HCT116 (cell line): ENCODE data around the gene SOX18.

Experiments
- CEBPB ChIP-seq: IDR thresholded peaks from 2 replicates; pipeline ENCODE4 v1.6.1; 2012; ENCODE audit warnings: low read depth
- EGR1 ChIP-seq: IDR thresholded peaks from 2 replicates; pipeline ENCODE4 v1.6.1; 2012; ENCODE audit warnings: low read depth
- ELF1 ChIP-seq: IDR thresholded peaks from 2 replicates; pipeline ENCODE4 v1.6.1; 2012; ENCODE audit warnings: low read depth, borderline replicate concordance
- EZH2 ChIP-seq: fragments of 200-600 bp; sonication (generic); IDR thresholded peaks from 2 replicates; pipeline ENCODE4 v1.6.1; 2017; ENCODE audit warnings: antibody characterized with exemption, mixed run types
- EZH2phosphoT487 ChIP-seq: fragments of 200-600 bp; IDR thresholded peaks from 2 replicates; pipeline ENCODE4 v1.6.1; 2018; ENCODE audit warnings: antibody characterized with exemption, borderline replicate concordance
- POLR2A ChIP-seq: IDR thresholded peaks from 2 replicates; pipeline ENCODE4 v1.7.0; 2011; ENCODE audit warnings: borderline replicate concordance; ENCODE audit not compliant: insufficient read depth, insufficient read length; ENCODE audit errors: extremely low read depth
- POLR2AphosphoS5 ChIP-seq: IDR thresholded peaks from 2 replicates; pipeline ENCODE4 v1.6.1; 2011; ENCODE audit warnings: mild to moderate bottlenecking, low read depth, low read length, moderate library complexity
- RAD21 ChIP-seq: IDR thresholded peaks from 2 replicates; pipeline ENCODE4 v1.6.1; 2012; ENCODE audit warnings: low read depth, mild to moderate bottlenecking
- SIN3A ChIP-seq: IDR thresholded peaks from 2 replicates; pipeline ENCODE4 v1.6.1; 2012; ENCODE audit warnings: low read depth
- YY1 ChIP-seq: IDR thresholded peaks from 2 replicates; pipeline ENCODE4 v1.6.1; 2011; ENCODE audit warnings: low read length, low read depth, moderate library complexity, mild to moderate bottlenecking; ENCODE audit not compliant: insufficient replicate concordance; ENCODE audit errors: extremely low read depth
- ZNF274 ChIP-seq: fragments of 200-500 bp; sonication (Bioruptor generic); IDR thresholded peaks from 2 replicates; pipeline ENCODE4 v1.6.1; 2014; ENCODE audit warnings: mild to moderate bottlenecking, low read depth, low read length, inconsistent platforms
- TF ChIP-seq, protein P1 (sequence below), 3 experiments: fragments of 200-600 bp in 1 of 3; sonication (generic) in 1 of 3; IDR thresholded peaks in 2 of 3; conservative IDR thresholded peaks in 1 of 3; 2 replicates each; pipeline ENCODE4 v1.5.1; 2012 to 2017; ENCODE audit warnings: low read depth in 2 of 3, low read length in 2 of 3, antibody characterized with exemption in 1 of 3, borderline replicate concordance in 1 of 3, control low read depth in 1 of 3, mild to moderate bottlenecking in 1 of 3, mixed read lengths in 1 of 3, mixed run types in 1 of 3, moderate library complexity in 1 of 3; ENCODE audit not compliant: insufficient read depth in 1 of 3
- TF ChIP-seq, protein P2 (sequence below): IDR thresholded peaks from 2 replicates; pipeline ENCODE4 v1.6.1; 2012
- TF ChIP-seq, protein P3 (sequence below): IDR thresholded peaks from 2 replicates; pipeline ENCODE4 v1.6.1; 2012; ENCODE audit warnings: low read depth

DNA sequence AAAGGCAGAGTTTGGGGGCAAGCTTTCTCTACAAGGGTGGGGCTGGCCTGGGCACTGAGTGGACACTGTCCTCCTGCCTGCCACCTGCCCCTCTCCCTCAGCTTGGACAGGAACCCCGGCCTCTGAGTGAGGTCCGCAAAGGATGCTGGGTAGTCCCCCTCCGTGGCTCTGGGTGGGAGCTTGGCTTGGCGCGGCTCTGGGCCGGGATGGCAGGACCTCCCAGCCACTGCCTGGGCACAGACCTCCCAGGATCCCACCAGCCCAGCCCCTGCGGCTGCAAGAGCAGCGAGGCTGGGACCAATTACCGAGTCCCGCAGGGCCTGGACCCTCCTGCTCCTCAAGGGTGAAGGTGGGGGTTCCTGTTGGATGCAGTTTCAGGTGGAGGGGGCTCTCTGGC lies 2.9 kb upstream of the SOX18 start:
- TF ChIP-seq RAD21 (no peak), POLR2A (no peak), EZH2 (no peak), EGR1 (no peak), ZNF274 (no peak), YY1 (no peak), ELF1 (no peak), EZH2phosphoT487 (no peak), CEBPB (no peak), POLR2AphosphoS5 (no peak), SIN3A (no peak)
- TF ChIP-seq, protein P1, sequence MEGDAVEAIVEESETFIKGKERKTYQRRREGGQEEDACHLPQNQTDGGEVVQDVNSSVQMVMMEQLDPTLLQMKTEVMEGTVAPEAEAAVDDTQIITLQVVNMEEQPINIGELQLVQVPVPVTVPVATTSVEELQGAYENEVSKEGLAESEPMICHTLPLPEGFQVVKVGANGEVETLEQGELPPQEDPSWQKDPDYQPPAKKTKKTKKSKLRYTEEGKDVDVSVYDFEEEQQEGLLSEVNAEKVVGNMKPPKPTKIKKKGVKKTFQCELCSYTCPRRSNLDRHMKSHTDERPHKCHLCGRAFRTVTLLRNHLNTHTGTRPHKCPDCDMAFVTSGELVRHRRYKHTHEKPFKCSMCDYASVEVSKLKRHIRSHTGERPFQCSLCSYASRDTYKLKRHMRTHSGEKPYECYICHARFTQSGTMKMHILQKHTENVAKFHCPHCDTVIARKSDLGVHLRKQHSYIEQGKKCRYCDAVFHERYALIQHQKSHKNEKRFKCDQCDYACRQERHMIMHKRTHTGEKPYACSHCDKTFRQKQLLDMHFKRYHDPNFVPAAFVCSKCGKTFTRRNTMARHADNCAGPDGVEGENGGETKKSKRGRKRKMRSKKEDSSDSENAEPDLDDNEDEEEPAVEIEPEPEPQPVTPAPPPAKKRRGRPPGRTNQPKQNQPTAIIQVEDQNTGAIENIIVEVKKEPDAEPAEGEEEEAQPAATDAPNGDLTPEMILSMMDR (IDR thresholded peaks at IDR 0.05 in 2 of 3, conservative IDR thresholded peaks at IDR 0.05 in 1 of 3; ENCODE audit: borderline replicate concordance in 1 of 3, insufficient read depth in 1 of 3, low read depth in 2 of 3, low read length in 2 of 3): no peak
- TF ChIP-seq, protein P2, sequence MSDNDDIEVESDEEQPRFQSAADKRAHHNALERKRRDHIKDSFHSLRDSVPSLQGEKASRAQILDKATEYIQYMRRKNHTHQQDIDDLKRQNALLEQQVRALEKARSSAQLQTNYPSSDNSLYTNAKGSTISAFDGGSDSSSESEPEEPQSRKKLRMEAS: no peak
- TF ChIP-seq, protein P3, sequence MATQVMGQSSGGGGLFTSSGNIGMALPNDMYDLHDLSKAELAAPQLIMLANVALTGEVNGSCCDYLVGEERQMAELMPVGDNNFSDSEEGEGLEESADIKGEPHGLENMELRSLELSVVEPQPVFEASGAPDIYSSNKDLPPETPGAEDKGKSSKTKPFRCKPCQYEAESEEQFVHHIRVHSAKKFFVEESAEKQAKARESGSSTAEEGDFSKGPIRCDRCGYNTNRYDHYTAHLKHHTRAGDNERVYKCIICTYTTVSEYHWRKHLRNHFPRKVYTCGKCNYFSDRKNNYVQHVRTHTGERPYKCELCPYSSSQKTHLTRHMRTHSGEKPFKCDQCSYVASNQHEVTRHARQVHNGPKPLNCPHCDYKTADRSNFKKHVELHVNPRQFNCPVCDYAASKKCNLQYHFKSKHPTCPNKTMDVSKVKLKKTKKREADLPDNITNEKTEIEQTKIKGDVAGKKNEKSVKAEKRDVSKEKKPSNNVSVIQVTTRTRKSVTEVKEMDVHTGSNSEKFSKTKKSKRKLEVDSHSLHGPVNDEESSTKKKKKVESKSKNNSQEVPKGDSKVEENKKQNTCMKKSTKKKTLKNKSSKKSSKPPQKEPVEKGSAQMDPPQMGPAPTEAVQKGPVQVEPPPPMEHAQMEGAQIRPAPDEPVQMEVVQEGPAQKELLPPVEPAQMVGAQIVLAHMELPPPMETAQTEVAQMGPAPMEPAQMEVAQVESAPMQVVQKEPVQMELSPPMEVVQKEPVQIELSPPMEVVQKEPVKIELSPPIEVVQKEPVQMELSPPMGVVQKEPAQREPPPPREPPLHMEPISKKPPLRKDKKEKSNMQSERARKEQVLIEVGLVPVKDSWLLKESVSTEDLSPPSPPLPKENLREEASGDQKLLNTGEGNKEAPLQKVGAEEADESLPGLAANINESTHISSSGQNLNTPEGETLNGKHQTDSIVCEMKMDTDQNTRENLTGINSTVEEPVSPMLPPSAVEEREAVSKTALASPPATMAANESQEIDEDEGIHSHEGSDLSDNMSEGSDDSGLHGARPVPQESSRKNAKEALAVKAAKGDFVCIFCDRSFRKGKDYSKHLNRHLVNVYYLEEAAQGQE: no peak
